Endothelial cell of umbilical vein (primary cell): Measurements from ENCODE around the gene AMN1. TPM values are rescaled to one million over a fixed set of nuclear protein-coding genes. Genes with fewer than 3 reads are reported as not detected.

Source experiments
- BruUV-seq: library from RNA; stranded (reverse); fragments of 400-500 nt; replicated peaks from 2 replicates; lab custom pipeline; 2021; lab: Mats Ljungman, UMichigan
- CTCF ChIA-PET: fragments of 300-600, 350-600 bp; sonication (Branson Sonifier 250); formaldehyde crosslinking; loops from one replicate; lab custom pipeline; 2021; ENCODE audit warnings: antibody characterized with exemption, inconsistent platforms; lab: Charles Lee
- POLR2A ChIA-PET: fragments of 300-600, 350-600 bp; sonication (Branson Sonifier 250); formaldehyde crosslinking; loops from one replicate; lab custom pipeline; 2021; ENCODE audit warnings: antibody characterized with exemption, inconsistent platforms; lab: Charles Lee
- DNase-seq: peaks from one replicate; pipeline ENCODE4 v3.0.0-alpha.2; 2011; ENCODE audit warnings: low read depth, low spot score
- FAIRE-seq: peaks from 2 replicates; lab custom pipeline; 2011; peaks lifted over from hg19 to GRCh38; lab: Jason Lieb, UNC
- H2AFZ ChIP-seq: 2 replicates; pipeline ENCODE4 v1.6.0; 2012; ENCODE audit warnings: low read depth, low read length, control low read depth, inconsistent platforms
- H3K27ac ChIP-seq: 2 replicates; pipeline ENCODE4 v1.5.1; 2011; ENCODE audit warnings: low read depth, mild to moderate bottlenecking, control low read depth, low read length, moderate library complexity; ENCODE audit not compliant: insufficient read depth
- H3K27me3 ChIP-seq, 2 experiments: 2 replicates each; pipeline versions ENCODE4 v1.6.0 to v1.6.1; 2011; ENCODE audit warnings: low read length in 2 of 2, mixed read lengths in 1 of 2; ENCODE audit not compliant: control insufficient read depth in 2 of 2, insufficient read depth in 2 of 2
- H3K36me3 ChIP-seq, 2 experiments: 2 replicates in 1 of 2; 3 replicates in 1 of 2; pipeline ENCODE4 v1.5.1; 2011; ENCODE audit warnings: low read length in 2 of 2, mild to moderate bottlenecking in 1 of 2, moderate library complexity in 1 of 2; ENCODE audit not compliant: control insufficient read depth in 2 of 2, insufficient read depth in 2 of 2; ENCODE audit errors: extremely low read depth in 1 of 2
- H3K4me1 ChIP-seq: 3 replicates; pipeline ENCODE4 v1.5.1; 2011; ENCODE audit warnings: mild to moderate bottlenecking, low read length; ENCODE audit not compliant: control insufficient read depth, insufficient read depth; ENCODE audit errors: extremely low read depth
- H3K4me2 ChIP-seq: 2 replicates; pipeline ENCODE4 v1.6.1; 2011; ENCODE audit warnings: low read length, control low read depth, mixed read lengths; ENCODE audit not compliant: insufficient read depth
- H3K4me3 ChIP-seq, 3 experiments: fragments of 200-600 bp in 1 of 3; sonication (generic), shearing (Covaris generic) in 1 of 3; replicated peaks in 1 of 3; 2 replicates each; pipeline ENCODE4 v1.5.1; 2011 to 2016; ENCODE audit warnings: control low read depth in 3 of 3, low read length in 3 of 3, mild to moderate bottlenecking in 2 of 3, inconsistent platforms in 1 of 3, low read depth in 1 of 3, moderate library complexity in 1 of 3; ENCODE audit not compliant: insufficient read depth in 1 of 3
- H3K79me2 ChIP-seq: 2 replicates; pipeline ENCODE4 v1.6.0; 2012; ENCODE audit warnings: low read length, inconsistent platforms; ENCODE audit not compliant: control insufficient read depth, insufficient read depth
- H3K9ac ChIP-seq: replicated peaks from 2 replicates; pipeline ENCODE3; 2011; ENCODE audit warnings: low read length, control low read depth; ENCODE audit not compliant: insufficient read depth; ENCODE audit errors: extremely low read depth
- H3K9me1 ChIP-seq: replicated peaks from 3 replicates; pipeline ENCODE4 v1.6.0; 2011; ENCODE audit warnings: mild to moderate bottlenecking, low read length; ENCODE audit not compliant: control insufficient read depth, insufficient read depth; ENCODE audit errors: extremely low read depth
- H3K9me3 ChIP-seq: replicated peaks from 2 replicates; pipeline ENCODE4 v1.5.1; 2012; ENCODE audit warnings: low read length, inconsistent platforms; ENCODE audit not compliant: control insufficient read depth, insufficient read depth
- H4K20me1 ChIP-seq: replicated peaks from 2 replicates; pipeline ENCODE3; 2011; ENCODE audit warnings: mild to moderate bottlenecking, low read length; ENCODE audit not compliant: control insufficient read depth, insufficient read depth; ENCODE audit errors: extremely low read depth
- CTCF ChIP-seq, 2 donors: IDR thresholded peaks; 1 replicate in 1 of 2; 2 replicates in 1 of 2; pipeline ENCODE4 v1.5.1; 2011; ENCODE audit warnings: low read length in 2 of 2, mild to moderate bottlenecking in 2 of 2, moderate library complexity in 2 of 2, control low read depth in 1 of 2, inconsistent platforms in 1 of 2, low read depth in 1 of 2; ENCODE audit not compliant: insufficient read depth in 1 of 2; ENCODE audit errors: extremely low read depth in 1 of 2
- EZH2 ChIP-seq: IDR thresholded peaks from 2 replicates; pipeline ENCODE4 v1.6.1; 2012; ENCODE audit warnings: borderline replicate concordance, low read depth, mild to moderate bottlenecking, moderate library complexity, low read length, inconsistent platforms; ENCODE audit not compliant: severe bottlenecking
- FOS ChIP-seq: IDR thresholded peaks from 2 replicates; pipeline ENCODE4 v1.6.1; 2011; ENCODE audit warnings: mild to moderate bottlenecking, low read length, moderate library complexity, borderline replicate concordance; ENCODE audit not compliant: insufficient read depth
- GATA2 ChIP-seq: IDR thresholded peaks from 2 replicates; pipeline ENCODE4 v1.7.0; 2011; ENCODE audit warnings: low read depth, mild to moderate bottlenecking, moderate library complexity, mixed read lengths, low read length; ENCODE audit not compliant: insufficient read length, insufficient read depth
- MAX ChIP-seq: IDR thresholded peaks from 2 replicates; pipeline ENCODE4 v1.6.1; 2011; ENCODE audit not compliant: insufficient read depth, insufficient read length
- MYC ChIP-seq: IDR thresholded peaks from one replicate; pipeline ENCODE4 v1.6.1; 2011; ENCODE audit warnings: mild to moderate bottlenecking, low read depth, low read length
- POLR2AphosphoS5 ChIP-seq: IDR thresholded peaks from 2 replicates; pipeline ENCODE4 v1.6.1; 2012; ENCODE audit warnings: low read depth, mild to moderate bottlenecking, control low read depth, low read length, moderate library complexity; ENCODE audit not compliant: insufficient read depth
- dilution Hi-C: fragments of 300-500 bp; cut with MboI; formaldehyde crosslinking; loops from one replicate; pipeline ENCODE4 v1.15.0; 2019; ENCODE audit warnings: low sequenced_read_pairs; ENCODE audit not compliant: extremely low pct_ligation_motif_present
- intact Hi-C: fragments of 100-400 bp; cut with micrococcal nuclease; formaldehyde crosslinking; loops from one replicate; pipeline ENCODE4 v1.10.0; 2022
- polyA plus RNA-seq, 4 experiments: library from polyadenylated mRNA; depleted of rRNA in 3 of 4; stranded (reverse) in 3 of 4; unstranded in 1 of 4; fragments of >200 nt; gene quantifications; 2 replicates each; pipeline versions ENCODE4 v1.2.1 to v1.2.3, GENCODE V29; 2011 to 2012; ENCODE audit warnings: missing spikeins in 1 of 4
- total RNA-seq: library from RNA; stranded (reverse); gene quantifications from 2 replicates; pipeline ENCODE4 v1.2.3, GENCODE V29; 2021

AMN1 gene
- total and polyA plus RNA-seq, 2 donors (not counting 3 experiments of a cell fraction or from before 2014, with no cell fraction given), result 8.5 to 18.0 TPM

GRCh38 chr12:31631023-31631724, 97.6 kb downstream of the AMN1 start:
- H3K36me3 ChIP-seq, result no peaks in the 10 kb centered on the region
- no peaks in the 10 kb centered on the region for H3K9me1 ChIP-seq
- dilution Hi-C loops (no loop called here), intact Hi-C loops (no loop called here)
- no peak overlapping the region for H3K4me3 ChIP-seq
- no peaks in the 10 kb centered on the region for H4K20me1 ChIP-seq
- DNase-seq (no peak), FAIRE-seq (no peak)
- peaks cover 5% of the 10 kb centered on the region for H3K4me1 ChIP-seq
- TF ChIP-seq CTCF (IDR thresholded peaks at IDR 0.05; ENCODE audit: extremely low read depth in 1 of 2, insufficient read depth in 1 of 2, low read depth in 1 of 2, low read length in 2 of 2) (no peak), GATA2 (no peak), MYC (no peak), EZH2 (no peak), MAX (no peak), POLR2AphosphoS5 (no peak), FOS (no peak)
- H3K27me3 ChIP-seq, result no peaks in the 10 kb centered on the region
- POLR2A ChIA-PET, result no interaction called here
- H3K27ac ChIP-seq, result no peak overlapping the region
- H3K79me2 ChIP-seq, result no peaks in the 10 kb centered on the region
- CTCF ChIA-PET, result interaction anchor here (6.1 kb wide), 1 partner anchor 227 kb away, joined by 140 read pairs; no protein-coding TSS in a partner anchor
- no TSS peak for BruUV-seq
- H3K9ac ChIP-seq, result no peak overlapping the region
- H2AFZ ChIP-seq, result no peak overlapping the region
- H3K9me3 ChIP-seq, result no peaks in the 10 kb centered on the region
- H3K4me2 ChIP-seq, result no peak overlapping the region
